Nephron (organoid): ENCODE results near the gene LRPAP1.

Source experiments
- H3K27ac Mint-ChIP-seq, 3 experiments: 2 replicates each; pipeline ENCODE4 v1.8.0; 2020; ENCODE audit warnings: mixed read lengths in 3 of 3, mild to moderate bottlenecking in 2 of 3, moderate library complexity in 1 of 3
- H3K27me3 Mint-ChIP-seq: 2 replicates; pipeline ENCODE4 v1.8.0; 2021; ENCODE audit warnings: low read depth, mild to moderate bottlenecking, moderate library complexity, mixed read lengths
- H3K36me3 Mint-ChIP-seq: 2 replicates; pipeline ENCODE4 v1.8.0; 2020; ENCODE audit warnings: low read depth, mixed read lengths
- H3K4me1 Mint-ChIP-seq: 2 replicates; pipeline ENCODE4 v1.8.0; 2020; ENCODE audit warnings: mixed read lengths
- H3K4me3 Mint-ChIP-seq, 3 experiments: 2 replicates each; pipeline ENCODE4 v1.8.0; 2020; ENCODE audit warnings: mild to moderate bottlenecking in 3 of 3, mixed read lengths in 3 of 3, moderate library complexity in 2 of 3
- H3K9me3 Mint-ChIP-seq: 2 replicates; pipeline ENCODE4 v1.8.0; 2020; ENCODE audit warnings: mixed read lengths
- TF ChIP-seq, protein P1 (sequence below), 3 experiments: fragments of 200-600 bp; sonication (generic); IDR thresholded peaks; one replicate each; pipeline ENCODE4 v1.5.0; 2021; ENCODE audit warnings: antibody characterized with exemption in 3 of 3; ENCODE audit not compliant: unreplicated experiment in 3 of 3

Gene LRPAP1

GRCh38 chr4:3464911-3465697 lies 67.1 kb downstream of the LRPAP1 start:
- no peaks in the 10 kb centered on the region for H3K36me3 Mint-ChIP-seq
- no peak overlapping the region for H3K27ac Mint-ChIP-seq
- H3K4me1 Mint-ChIP-seq = peaks cover 21% of the 10 kb centered on the region
- H3K9me3 Mint-ChIP-seq = peaks cover 1% of the 10 kb centered on the region
- H3K4me3 Mint-ChIP-seq = peak overlapping the region in 2 of 3 experiments; percentile 75 to 83
- peaks cover 19% of the 10 kb centered on the region for H3K27me3 Mint-ChIP-seq
- TF ChIP-seq, protein P1, sequence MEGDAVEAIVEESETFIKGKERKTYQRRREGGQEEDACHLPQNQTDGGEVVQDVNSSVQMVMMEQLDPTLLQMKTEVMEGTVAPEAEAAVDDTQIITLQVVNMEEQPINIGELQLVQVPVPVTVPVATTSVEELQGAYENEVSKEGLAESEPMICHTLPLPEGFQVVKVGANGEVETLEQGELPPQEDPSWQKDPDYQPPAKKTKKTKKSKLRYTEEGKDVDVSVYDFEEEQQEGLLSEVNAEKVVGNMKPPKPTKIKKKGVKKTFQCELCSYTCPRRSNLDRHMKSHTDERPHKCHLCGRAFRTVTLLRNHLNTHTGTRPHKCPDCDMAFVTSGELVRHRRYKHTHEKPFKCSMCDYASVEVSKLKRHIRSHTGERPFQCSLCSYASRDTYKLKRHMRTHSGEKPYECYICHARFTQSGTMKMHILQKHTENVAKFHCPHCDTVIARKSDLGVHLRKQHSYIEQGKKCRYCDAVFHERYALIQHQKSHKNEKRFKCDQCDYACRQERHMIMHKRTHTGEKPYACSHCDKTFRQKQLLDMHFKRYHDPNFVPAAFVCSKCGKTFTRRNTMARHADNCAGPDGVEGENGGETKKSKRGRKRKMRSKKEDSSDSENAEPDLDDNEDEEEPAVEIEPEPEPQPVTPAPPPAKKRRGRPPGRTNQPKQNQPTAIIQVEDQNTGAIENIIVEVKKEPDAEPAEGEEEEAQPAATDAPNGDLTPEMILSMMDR (IDR thresholded peaks at IDR 0.05; ENCODE audit: unreplicated experiment in 3 of 3) = no peak

DNA sequence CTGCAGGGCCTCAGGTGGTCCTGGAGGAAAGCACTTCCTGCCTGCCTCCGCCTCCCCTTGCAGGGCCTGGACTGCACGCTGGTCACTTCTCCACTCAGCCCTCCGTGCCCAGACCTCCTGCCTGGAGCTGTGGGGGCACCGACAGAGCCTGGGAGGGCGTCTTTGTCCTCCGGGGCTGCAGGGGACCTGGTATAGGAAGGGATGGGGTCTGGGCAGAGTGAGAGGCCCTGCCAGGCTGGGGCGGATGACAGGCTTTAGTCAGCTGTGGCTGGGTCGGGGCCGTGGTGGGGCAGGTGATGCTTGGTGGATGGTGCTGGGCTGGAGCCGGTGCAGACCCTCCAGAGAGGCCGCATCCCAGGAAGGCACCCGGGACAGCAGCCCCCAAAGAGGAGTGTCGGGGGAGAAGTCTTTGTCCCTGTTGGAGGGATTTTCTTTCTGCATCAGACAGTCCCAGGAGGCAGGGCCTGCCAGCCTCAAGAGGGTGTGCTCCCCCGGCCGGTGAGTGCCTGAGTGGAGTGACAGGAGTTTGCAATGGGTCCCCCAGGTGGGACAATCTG lies 67.8 kb downstream of the LRPAP1 start:
- H3K4me1 Mint-ChIP-seq = peaks cover 21% of the 10 kb centered on the region
- H3K36me3 Mint-ChIP-seq = no peaks in the 10 kb centered on the region
- H3K4me3 Mint-ChIP-seq = peak overlapping the region; percentile 44 to 83 (median 75)
- H3K9me3 Mint-ChIP-seq = peaks cover 6% of the 10 kb centered on the region
- TF ChIP-seq, protein P1 (IDR thresholded peaks at IDR 0.05; ENCODE audit: unreplicated experiment in 3 of 3) = no peak
- H3K27me3 Mint-ChIP-seq = peaks cover 23% of the 10 kb centered on the region
- H3K27ac Mint-ChIP-seq = no peak overlapping the region

DNA sequence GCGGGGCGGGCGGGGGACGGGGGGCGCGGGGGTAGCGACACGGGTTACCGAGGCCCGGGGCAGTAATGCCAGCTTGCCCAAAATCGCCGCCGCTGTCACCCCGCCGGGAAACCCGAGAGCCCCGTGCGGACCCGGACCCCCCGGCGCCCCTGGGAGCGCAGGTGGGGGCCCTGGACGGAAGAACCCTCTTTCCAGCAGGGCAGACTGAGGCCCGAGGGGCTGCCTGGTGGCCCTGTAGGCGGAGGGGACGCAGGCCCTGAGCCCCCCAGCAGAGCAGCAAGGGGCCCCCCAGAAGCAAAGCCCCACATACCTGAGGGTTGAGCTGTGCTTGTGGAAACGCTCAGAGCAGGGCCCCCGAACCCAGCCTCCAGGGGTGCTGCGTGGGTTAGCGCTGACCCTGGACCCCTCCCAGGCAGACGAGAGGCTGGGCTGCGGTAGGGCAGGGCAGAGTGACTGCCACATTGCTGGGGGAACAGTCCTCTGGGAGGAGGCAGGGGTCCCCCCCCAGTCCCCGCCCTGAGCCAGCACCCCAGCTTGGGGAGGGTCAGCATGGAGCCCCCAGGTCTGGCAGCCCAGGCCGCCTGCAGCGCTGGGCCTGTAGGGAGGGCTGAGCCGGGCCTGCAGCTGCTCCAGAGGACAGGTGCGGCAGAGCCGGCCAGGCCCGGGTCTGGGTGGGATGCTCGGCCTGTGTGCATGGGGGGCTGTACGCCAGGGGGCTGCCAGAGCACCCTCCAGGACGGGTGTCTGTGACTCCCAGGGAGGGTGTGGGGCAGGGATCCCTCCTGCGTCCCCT lies 68.5 kb downstream of the LRPAP1 start:
- Mint-ChIP-seq H3K4me3 (peak overlapping the region in 2 of 3 experiments; percentile 75 to 83), H3K9me3 (peaks cover 6% of the 10 kb centered on the region), H3K36me3 (no peaks in the 10 kb centered on the region), H3K4me1 (peaks cover 22% of the 10 kb centered on the region), H3K27me3 (peaks cover 25% of the 10 kb centered on the region), H3K27ac (no peak overlapping the region)
- TF ChIP-seq, protein P1 (IDR thresholded peaks at IDR 0.05; ENCODE audit: unreplicated experiment in 3 of 3) = no peak

- peak within 1 kb of the TSS; percentile 75 to 85 (median 79) for H3K27ac Mint-ChIP-seq
- peaks cover 28% of the 10 kb centered on the region for H3K27me3 Mint-ChIP-seq
- H3K4me3 Mint-ChIP-seq = peak within 1 kb of the TSS; percentile 62 to 83 (median 75)
- TF ChIP-seq, protein P1 (IDR thresholded peaks at IDR 0.05; ENCODE audit: unreplicated experiment in 3 of 3) = no peak
- peaks cover 9% of the 10 kb centered on the region for H3K9me3 Mint-ChIP-seq
- H3K36me3 Mint-ChIP-seq = no peaks in the 10 kb centered on the region
- peaks cover 26% of the 10 kb centered on the region for H3K4me1 Mint-ChIP-seq
Measured at GRCh38 chr4:3462790-3463415, 69.3 kb downstream of the LRPAP1 start, which contains the start of gene DOK7. TSS of gene DOK7 (plus strand) at chr4:3463306. CDS start at chr4:3463376, 70 bp downstream.

DNA sequence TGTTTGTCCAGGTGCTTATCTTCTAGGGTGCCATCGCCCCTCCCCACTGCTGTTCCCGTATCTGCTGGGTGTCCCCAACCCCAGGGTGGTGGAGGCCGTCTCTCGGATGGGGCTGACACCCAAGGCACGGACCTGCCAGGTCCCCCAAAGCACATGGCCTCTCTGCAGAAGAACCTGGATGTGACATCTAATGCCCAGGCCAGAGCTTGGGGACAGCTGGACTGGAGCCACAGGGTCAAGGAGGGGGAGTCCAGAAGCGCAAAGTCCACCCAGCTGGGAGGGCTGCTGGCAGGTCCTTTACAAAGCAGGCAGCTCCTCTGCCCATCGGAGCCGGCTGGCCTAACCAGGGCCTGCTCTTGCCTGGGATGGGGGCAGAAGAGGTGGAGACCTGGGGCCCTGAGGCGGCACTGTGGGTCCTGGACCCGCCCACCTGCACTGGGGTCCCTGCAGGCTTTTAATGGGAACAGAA lies 69.9 kb downstream of the LRPAP1 start:
- Mint-ChIP-seq H3K4me1 (peaks cover 26% of the 10 kb centered on the region), H3K27ac (peak overlapping the region; percentile 75 to 85 (median 79)), H3K9me3 (peaks cover 9% of the 10 kb centered on the region), H3K4me3 (peak overlapping the region; percentile 62 to 77 (median 73)), H3K27me3 (peaks cover 28% of the 10 kb centered on the region), H3K36me3 (no peaks in the 10 kb centered on the region)
- TF ChIP-seq, protein P1 (IDR thresholded peaks at IDR 0.05; ENCODE audit: unreplicated experiment in 3 of 3) = no peak
